LNCaP clone FGC (cell line): ENCODE data around the gene CYB5R4.

ENCODE experiments used
- DNase-seq: peaks from one replicate; pipeline ENCODE4 v3.0.0-alpha.2; 2011; ENCODE audit warnings: low read depth
- H3K4me3 ChIP-seq: 2 replicates; pipeline ENCODE4 v1.5.1; 2011; ENCODE audit warnings: mild to moderate bottlenecking, low read depth, low read length, control low read depth
- CTCF ChIP-seq: IDR thresholded peaks from 2 replicates; pipeline ENCODE4 v1.5.1; 2012; ENCODE audit warnings: mild to moderate bottlenecking; ENCODE audit not compliant: control insufficient read depth, insufficient read depth; ENCODE audit errors: extremely low read depth

The CYB5R4 gene

GRCh38 chr6:83875843-83876242 lies 16.4 kb downstream of the CYB5R4 start:
- DNase-seq = no peak
- H3K4me3 ChIP-seq = no peak overlapping the region
- TF ChIP-seq CTCF = no peak

- H3K4me3 ChIP-seq = no peak overlapping the region
- TF ChIP-seq CTCF = no peak
- no peak for DNase-seq
Observed at GRCh38 chr6:83878902-83879644, 19.6 kb downstream of the CYB5R4 start.

GRCh38 chr6:83879746-83880145 lies 20.3 kb downstream of the CYB5R4 start:
- DNase-seq = no peak
- TF ChIP-seq CTCF = no peak
- H3K4me3 ChIP-seq = no peak overlapping the region

GRCh38 chr6:83883240-83883639 lies 23.8 kb downstream of the CYB5R4 start:
- no peak overlapping the region for H3K4me3 ChIP-seq
- DNase-seq = no peak
- no peak for TF ChIP-seq CTCF

GRCh38 chr6:83884523-83884922 lies 25.0 kb downstream of the CYB5R4 start:
- TF ChIP-seq CTCF = peak; percentile 74
- DNase-seq = no peak
- no peak overlapping the region for H3K4me3 ChIP-seq

GRCh38 chr6:83885984-83886383 lies 26.5 kb downstream of the CYB5R4 start:
- no peak for TF ChIP-seq CTCF
- no peak for DNase-seq

GRCh38 chr6:83889621-83890020 lies 30.1 kb downstream of the CYB5R4 start:
- no peak overlapping the region for H3K4me3 ChIP-seq
- DNase-seq = no peak
- no peak for TF ChIP-seq CTCF

More at GRCh38 chr6:83885984-83886383, 26.5 kb downstream of the CYB5R4 start:
- no peak overlapping the region for H3K4me3 ChIP-seq
